GM12865 (cell line): ENCODE measurements around the gene CDKL4.

ENCODE experiments used
- DNase-seq: peaks from one replicate; pipeline ENCODE4 v3.0.0; 2010; ENCODE audit warnings: low read depth
- H3K4me3 ChIP-seq: 2 replicates; pipeline ENCODE4 v1.5.1; 2011; ENCODE audit warnings: mild to moderate bottlenecking, low read depth, low read length, control low read depth
- CTCF ChIP-seq: IDR thresholded peaks from 2 replicates; pipeline ENCODE4 v1.5.1; 2011; ENCODE audit warnings: low read length, control low read depth, low read depth, inconsistent platforms; ENCODE audit not compliant: insufficient read depth; ENCODE audit errors: missing control alignments

Gene CDKL4

GRCh38 chr2:39153312-39153711 lies 90.5 kb downstream of the CDKL4 start:
- DNase-seq = no peak
- H3K4me3 ChIP-seq = no peak overlapping the region
- no peak for TF ChIP-seq CTCF

DNA sequence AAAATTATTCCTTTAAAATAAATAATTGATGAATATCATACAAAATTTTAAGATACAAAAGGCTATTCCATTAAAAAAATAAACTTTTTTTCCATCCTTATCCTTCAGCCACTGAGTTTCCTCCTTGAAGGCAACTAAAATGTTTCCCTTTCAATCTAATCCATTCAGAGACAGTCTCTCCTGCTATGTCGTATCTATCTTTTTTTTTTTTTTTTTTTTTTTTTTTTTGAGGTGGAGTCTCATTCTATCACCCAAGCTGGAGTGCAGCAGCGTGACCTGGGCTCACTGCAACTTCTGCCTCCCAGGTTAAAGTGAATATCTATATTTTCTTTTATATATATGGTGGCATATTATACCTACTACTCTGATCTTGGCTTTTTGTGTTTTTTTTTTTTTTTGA lies 91.3 kb downstream of the CDKL4 start:
- no peak for TF ChIP-seq CTCF
- no peak overlapping the region for H3K4me3 ChIP-seq
- no peak for DNase-seq

- H3K4me3 ChIP-seq = no peak overlapping the region
- no peak for TF ChIP-seq CTCF
- DNase-seq = no peak
Observed at GRCh38 chr2:39150890-39151497, 92.8 kb downstream of the CDKL4 start.

DNA sequence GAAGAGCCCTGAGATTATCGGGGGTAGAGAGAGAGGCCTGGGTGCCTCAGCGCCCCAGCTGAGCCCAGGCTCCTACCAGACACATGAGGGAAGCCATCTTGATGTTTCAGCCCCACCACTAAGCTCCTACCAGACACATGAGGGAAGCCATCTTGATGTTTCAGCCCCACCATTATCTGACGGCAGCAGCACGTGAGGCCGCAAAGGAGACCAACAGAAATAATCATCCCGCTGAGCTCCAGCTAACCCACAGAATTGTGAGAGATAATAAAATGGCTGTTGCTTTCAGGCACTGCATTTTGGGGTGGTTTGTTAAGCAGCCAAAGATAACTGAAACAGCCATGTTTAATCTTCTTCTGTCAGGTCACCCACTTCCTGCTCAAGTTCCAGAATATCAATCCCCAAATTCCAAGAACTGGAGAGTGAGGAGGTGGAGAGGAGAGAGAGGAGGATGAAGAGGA lies 93.6 kb downstream of the CDKL4 start:
- no peak for DNase-seq
- TF ChIP-seq CTCF = no peak

DNA sequence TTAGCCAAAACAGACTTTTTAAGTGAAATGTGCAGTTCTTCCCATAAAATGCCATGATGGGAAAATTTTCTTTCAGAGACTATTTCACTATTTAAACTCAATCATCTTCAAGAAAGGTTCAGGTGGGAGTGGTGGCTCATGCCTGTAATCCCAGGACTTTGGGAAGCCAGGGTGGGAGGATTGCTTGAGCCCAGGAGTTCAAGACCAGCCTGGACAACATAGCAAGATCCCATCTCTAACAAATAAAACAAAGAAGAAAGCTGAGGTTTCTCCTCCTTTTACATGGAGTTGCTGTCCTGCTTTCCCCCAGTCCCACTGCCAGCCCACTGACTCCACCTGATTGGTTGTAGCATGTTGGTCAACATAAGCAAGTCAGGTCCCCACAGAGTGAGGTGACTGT lies 97.1 kb downstream of the CDKL4 start:
- TF ChIP-seq CTCF = no peak
- H3K4me3 ChIP-seq = no peak overlapping the region
- DNase-seq = no peak

More for the DNA sequence above, 93.6 kb downstream of the CDKL4 start:
- no peak overlapping the region for H3K4me3 ChIP-seq

GRCh38 chr2:39145906-39146421 lies 97.8 kb downstream of the CDKL4 start:
- TF ChIP-seq CTCF = no peak
- H3K4me3 ChIP-seq = no peak overlapping the region
- DNase-seq = no peak

- DNase-seq = no peak
- no peak for TF ChIP-seq CTCF
- H3K4me3 ChIP-seq = no peak overlapping the region
Observed at GRCh38 chr2:39144416-39144815, 99.4 kb downstream of the CDKL4 start.
